CD14-positive monocyte (primary cell): ENCODE data around the gene FAM168A. TPM values are rescaled to one million over a fixed set of nuclear protein-coding genes. Genes with fewer than 3 reads are reported as not detected.

Experiments used
- DNase-seq, 3 donors: peaks; one replicate each; pipeline ENCODE4 v3.0.0-alpha.2; 2011 to 2022
- H2AFZ ChIP-seq: 2 replicates; pipeline ENCODE4 v1.6.0; 2012; ENCODE audit warnings: mild to moderate bottlenecking, low read depth, low read length, inconsistent platforms; ENCODE audit not compliant: insufficient read depth, poor library complexity, severe bottlenecking
- H3K27ac ChIP-seq, 2 donors: 1 replicate in 1 of 2; 2 replicates in 1 of 2; pipeline ENCODE4 v1.5.1; 2012 to 2013; ENCODE audit warnings: low read length in 2 of 2, control low read depth in 1 of 2, inconsistent platforms in 1 of 2, low read depth in 1 of 2, mild to moderate bottlenecking in 1 of 2
- H3K27me3 ChIP-seq, 2 donors: one replicate each; pipeline versions ENCODE4 v1.6.0 to v1.6.1; 2011 to 2013; ENCODE audit warnings: low read length in 2 of 2; ENCODE audit not compliant: control insufficient read depth in 2 of 2, insufficient read depth in 2 of 2
- H3K36me3 ChIP-seq, 2 donors: replicated peaks in 1 of 2; 1 replicate in 1 of 2; 2 replicates in 1 of 2; pipeline versions ENCODE4 v1.5.1 to v1.6.1; 2012 to 2013; ENCODE audit warnings: low read length in 2 of 2, control low read depth in 1 of 2, inconsistent platforms in 1 of 2, mild to moderate bottlenecking in 1 of 2; ENCODE audit not compliant: insufficient read depth in 2 of 2, control insufficient read depth in 1 of 2
- H3K4me1 ChIP-seq, 2 donors: 1 replicate in 1 of 2; 2 replicates in 1 of 2; pipeline versions ENCODE4 v1.5.1 to v1.6.1; 2012 to 2013; ENCODE audit warnings: low read length in 2 of 2, control low read depth in 1 of 2, inconsistent platforms in 1 of 2, mild to moderate bottlenecking in 1 of 2, moderate library complexity in 1 of 2; ENCODE audit not compliant: insufficient read depth in 2 of 2, control insufficient read depth in 1 of 2
- H3K4me2 ChIP-seq: replicated peaks from 2 replicates; pipeline ENCODE3; 2012; ENCODE audit warnings: low read length, moderate library complexity, mild to moderate bottlenecking; ENCODE audit not compliant: poor library complexity, severe bottlenecking; ENCODE audit errors: extremely low read depth
- H3K4me3 ChIP-seq, 3 experiments: fragments of 200-600 bp in 1 of 3; sonication (generic) in 1 of 3; replicated peaks in 1 of 3; 1 replicate in 2 of 3; 2 replicates in 1 of 3; pipeline ENCODE4 v1.5.1; 2011 to 2013; ENCODE audit warnings: low read length in 3 of 3, mild to moderate bottlenecking in 3 of 3, control low read depth in 2 of 3, low read depth in 2 of 3, inconsistent platforms in 1 of 3, moderate library complexity in 1 of 3
- H3K79me2 ChIP-seq: 2 replicates; pipeline ENCODE4 v1.6.0; 2012; ENCODE audit warnings: mild to moderate bottlenecking, control low read depth, inconsistent platforms, low read length, moderate library complexity; ENCODE audit not compliant: insufficient read depth
- H3K9ac ChIP-seq: 2 replicates; pipeline ENCODE4 v1.6.0; 2017; ENCODE audit warnings: low read length, mild to moderate bottlenecking; ENCODE audit not compliant: insufficient read depth, poor library complexity, severe bottlenecking
- H3K9me3 ChIP-seq, 2 donors: replicated peaks in 1 of 2; 1 replicate in 1 of 2; 2 replicates in 1 of 2; pipeline versions ENCODE4 v1.5.1 to v1.6.1; 2012 to 2013; ENCODE audit warnings: low read length in 2 of 2, control low read depth in 1 of 2; ENCODE audit not compliant: control insufficient read depth in 1 of 2, insufficient read depth in 1 of 2
- H4K20me1 ChIP-seq: 2 replicates; pipeline ENCODE4 v1.6.0; 2012; ENCODE audit warnings: mild to moderate bottlenecking, low read length, control low read depth, moderate library complexity; ENCODE audit not compliant: insufficient read depth
- H3K27ac Mint-ChIP-seq, 7 donors: one replicate each; pipeline ENCODE4 v1.8.0; 2020; ENCODE audit warnings: mild to moderate bottlenecking in 7 of 7, mixed read lengths in 7 of 7, moderate library complexity in 6 of 7, inconsistent platforms in 2 of 7
- H3K27me3 Mint-ChIP-seq, 3 donors: one replicate each; pipeline ENCODE4 v1.8.0; 2021 to 2022; ENCODE audit warnings: low read depth in 3 of 3, mild to moderate bottlenecking in 3 of 3, mixed read lengths in 3 of 3, moderate library complexity in 3 of 3, inconsistent platforms in 1 of 3
- H3K36me3 Mint-ChIP-seq, 2 donors: one replicate each; pipeline ENCODE4 v1.8.0; 2020; ENCODE audit warnings: mixed read lengths in 2 of 2, inconsistent platforms in 1 of 2, mild to moderate bottlenecking in 1 of 2
- H3K4me1 Mint-ChIP-seq: one replicate; pipeline ENCODE4 v1.8.0; 2020; ENCODE audit warnings: mild to moderate bottlenecking, mixed read lengths
- H3K4me3 Mint-ChIP-seq, 2 donors: one replicate each; pipeline ENCODE4 v1.8.0; 2020; ENCODE audit warnings: mild to moderate bottlenecking in 2 of 2, mixed read lengths in 2 of 2, moderate library complexity in 1 of 2
- H3K9me3 Mint-ChIP-seq, 7 donors: one replicate each; pipeline ENCODE4 v1.8.0; 2020 to 2022; ENCODE audit warnings: mixed read lengths in 7 of 7, mild to moderate bottlenecking in 6 of 7, moderate library complexity in 6 of 7, inconsistent platforms in 2 of 7
- WGBS: methylation state at CpG from one replicate; pipeline ENCODE4 v1.1.5; 2013; ENCODE audit warnings: missing lambda C conversion rate; ENCODE audit not compliant: insufficient coverage; 5-methylcytosine and 5-hydroxymethylcytosine counted together
- intact Hi-C, 2 donors: fragments of 100-400 bp; cut with micrococcal nuclease; formaldehyde crosslinking; loops; one replicate each; pipeline versions ENCODE4 v1.15.0 to v1.15.1; 2023
- polyA plus RNA-seq, 3 donors: library from polyadenylated mRNA; depleted of rRNA in 1 of 3; unstranded in 2 of 3; stranded (reverse) in 1 of 3; fragments of 300-500 nt in 2 of 3; fragments of >200 nt in 1 of 3; fragmentation: Illumina TruSeq in 2 of 3; gene quantifications; 1 replicate in 2 of 3; 2 replicates in 1 of 3; pipeline ENCODE4 v1.2.3, GENCODE V29; 2012 to 2021
- TF ChIP-seq, protein P1 (sequence below): fragments of 200-600 bp; IDR thresholded peaks from one replicate; pipeline ENCODE4 v1.8.0; 2022; ENCODE audit warnings: antibody characterized with exemption, mild to moderate bottlenecking

FAM168A gene
- polyA plus RNA-seq, 3 donors, result 1.4 to 13.3 (median 2.1) TPM

DNA sequence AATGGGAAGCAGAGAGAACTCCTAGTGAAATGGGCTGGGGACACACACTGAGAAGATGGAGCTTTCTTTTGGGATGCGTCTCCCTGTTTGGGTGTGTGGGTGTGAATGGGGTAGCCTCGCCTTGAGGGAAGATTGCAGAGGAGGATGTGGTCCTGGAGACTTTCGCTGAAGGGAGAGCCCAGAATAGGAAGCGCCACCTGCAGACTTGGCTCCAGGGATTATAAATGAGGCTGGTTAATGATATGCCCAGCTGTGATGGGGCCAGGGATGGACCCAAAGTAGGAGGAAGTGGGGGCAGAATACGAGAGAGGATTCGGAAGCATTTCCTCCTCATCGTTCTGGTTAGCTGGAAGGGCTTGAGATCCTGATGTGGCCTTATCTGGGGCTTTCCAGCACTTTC is 208.0 kb downstream of the FAM168A start:
- 29% methylated on average over 7 of the region's 7 CpGs for WGBS
- peak overlapping the region; percentile 49 to 69 for H3K4me3 Mint-ChIP-seq

DNA sequence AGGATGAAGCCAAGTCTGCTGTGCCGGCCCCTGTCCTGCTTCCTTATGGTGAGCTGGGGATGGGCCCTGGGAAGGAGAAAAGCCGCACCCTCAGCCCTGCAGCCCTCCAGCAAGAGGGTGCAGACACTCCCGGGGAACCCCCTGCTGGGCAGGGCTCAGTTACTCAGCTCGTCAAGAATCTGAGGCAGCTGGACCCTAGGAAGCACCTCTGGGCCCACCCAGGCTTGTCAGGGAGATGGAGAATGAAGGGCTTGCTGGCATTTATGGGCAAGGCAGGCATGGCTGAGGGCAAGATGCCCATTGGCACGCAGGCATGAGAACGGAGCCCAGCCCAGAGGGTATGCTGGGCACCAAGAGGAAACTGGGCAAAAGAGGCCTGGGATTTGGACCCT is 208.8 kb downstream of the FAM168A start:
- peak overlapping the region; percentile 83 for H3K4me2 ChIP-seq
- intact Hi-C loops, result loop anchor here in 1 of 2 donors (5.0 kb wide), 1 partner anchor 82 kb away; the partner anchor contains the start of gene ARHGEF17
- WGBS, result 61% methylated on average over 6 of the region's 6 CpGs

More for the DNA sequence above, 208.0 kb downstream of the FAM168A start:
- peaks cover 73% of the 10 kb centered on the region for H3K4me1 Mint-ChIP-seq
- H3K36me3 Mint-ChIP-seq, result peaks cover 67 to 85% of the 10 kb centered on the region in 2 donors
- intact Hi-C loops, result loop anchor here (2.0 to 10.0 kb wide), 3 partner anchors 39 to 85 kb away; partner anchors contain the start of gene ARHGEF17 (in 2 of the 2)
- Histone ChIP-seq H3K36me3 (peaks cover 60 to 61% of the 10 kb centered on the region in 2 donors), H3K79me2 (peaks cover 98% of the 10 kb centered on the region), H3K4me3 (peak overlapping the region in 1 of 3 experiments; percentile 72), H3K27me3 (no peaks in the 10 kb centered on the region), H3K4me2 (peak overlapping the region; percentile 83), H3K9ac (no peak overlapping the region), H3K4me1 (peaks cover 67 to 84% of the 10 kb centered on the region in 2 donors), H4K20me1 (peaks cover 99% of the 10 kb centered on the region), H3K27ac (peak overlapping the region in 1 of 2 donors; percentile 98), H2AFZ (no peak overlapping the region), H3K9me3 (no peaks in the 10 kb centered on the region)
- DNase-seq, result no peak
- no peaks in the 10 kb centered on the region for H3K9me3 Mint-ChIP-seq
- TF ChIP-seq, protein P1, sequence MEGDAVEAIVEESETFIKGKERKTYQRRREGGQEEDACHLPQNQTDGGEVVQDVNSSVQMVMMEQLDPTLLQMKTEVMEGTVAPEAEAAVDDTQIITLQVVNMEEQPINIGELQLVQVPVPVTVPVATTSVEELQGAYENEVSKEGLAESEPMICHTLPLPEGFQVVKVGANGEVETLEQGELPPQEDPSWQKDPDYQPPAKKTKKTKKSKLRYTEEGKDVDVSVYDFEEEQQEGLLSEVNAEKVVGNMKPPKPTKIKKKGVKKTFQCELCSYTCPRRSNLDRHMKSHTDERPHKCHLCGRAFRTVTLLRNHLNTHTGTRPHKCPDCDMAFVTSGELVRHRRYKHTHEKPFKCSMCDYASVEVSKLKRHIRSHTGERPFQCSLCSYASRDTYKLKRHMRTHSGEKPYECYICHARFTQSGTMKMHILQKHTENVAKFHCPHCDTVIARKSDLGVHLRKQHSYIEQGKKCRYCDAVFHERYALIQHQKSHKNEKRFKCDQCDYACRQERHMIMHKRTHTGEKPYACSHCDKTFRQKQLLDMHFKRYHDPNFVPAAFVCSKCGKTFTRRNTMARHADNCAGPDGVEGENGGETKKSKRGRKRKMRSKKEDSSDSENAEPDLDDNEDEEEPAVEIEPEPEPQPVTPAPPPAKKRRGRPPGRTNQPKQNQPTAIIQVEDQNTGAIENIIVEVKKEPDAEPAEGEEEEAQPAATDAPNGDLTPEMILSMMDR, result no peak
- peaks cover 0 to 3% (median 0%) of the 10 kb centered on the region in 3 donors for H3K27me3 Mint-ChIP-seq
- peak overlapping the region in 6 of 7 donors; percentile 48 to 99 (median 76) for H3K27ac Mint-ChIP-seq

More for the DNA sequence above, 208.8 kb downstream of the FAM168A start:
- TF ChIP-seq, protein P1, result no peak
- Mint-ChIP-seq H3K36me3 (peaks cover 66 to 84% of the 10 kb centered on the region in 2 donors), H3K9me3 (no peaks in the 10 kb centered on the region), H3K4me1 (peaks cover 81% of the 10 kb centered on the region), H3K27ac (peak overlapping the region; percentile 42 to 99 (median 95)), H3K4me3 (peak overlapping the region; percentile 69 to 87), H3K27me3 (peaks cover 0 to 3% (median 0%) of the 10 kb centered on the region in 3 donors)
- H3K9ac ChIP-seq, result peak overlapping the region; percentile 44
- H3K4me1 ChIP-seq, result peaks cover 75 to 92% of the 10 kb centered on the region in 2 donors
- H3K4me3 ChIP-seq, result peak overlapping the region in 2 of 3 experiments; percentile 15 to 72
- no peaks in the 10 kb centered on the region for H3K9me3 ChIP-seq
- H3K27me3 ChIP-seq, result no peaks in the 10 kb centered on the region
- no peak for DNase-seq
- H3K79me2 ChIP-seq, result peaks cover 99% of the 10 kb centered on the region
- H4K20me1 ChIP-seq, result peaks cover 99% of the 10 kb centered on the region
- no peak overlapping the region for H2AFZ ChIP-seq
- peaks cover 52 to 53% of the 10 kb centered on the region in 2 donors for H3K36me3 ChIP-seq
- H3K27ac ChIP-seq, result peak overlapping the region; percentile 84 to 98
